HepG2 (cell line): ENCODE measurements around the gene TTPAL. TPM values are rescaled to one million over a fixed set of nuclear protein-coding genes. Genes with fewer than 3 reads are reported as not detected.

Source experiments
- BRCA1 ChIP-seq: sonication (generic); formaldehyde crosslinking; IDR thresholded peaks from 2 replicates; pipeline ENCODE4 v1.4.0; 2020; ENCODE audit warnings: missing genetic modification reagents
- CBX5 ChIP-seq: sonication (generic); formaldehyde crosslinking; IDR thresholded peaks from 2 replicates; pipeline ENCODE4 v1.4.0; 2020; ENCODE audit warnings: missing genetic modification reagents, borderline replicate concordance
- FOXA3 ChIP-seq: IDR thresholded peaks from 2 replicates; pipeline ENCODE4 v1.6.1; 2016; ENCODE audit warnings: missing genetic modification reagents, missing compliant biosample characterization
- GATA4 ChIP-seq: sonication (generic); IDR thresholded peaks from 2 replicates; pipeline ENCODE4 v1.6.1; 2016; ENCODE audit warnings: antibody characterized with exemption, low read depth, borderline replicate concordance
- KDM5B ChIP-seq: sonication (generic); formaldehyde crosslinking; IDR thresholded peaks from 2 replicates; pipeline ENCODE4 v1.4.0; 2020; ENCODE audit warnings: missing genetic modification reagents, mild to moderate bottlenecking, borderline replicate concordance
- NCOA1 ChIP-seq: sonication (generic); formaldehyde crosslinking; IDR thresholded peaks from 2 replicates; pipeline ENCODE4 v1.9.0; 2021; ENCODE audit warnings: missing genetic modification reagents
- NFKB2 ChIP-seq: sonication (generic); formaldehyde crosslinking; IDR thresholded peaks from 2 replicates; pipeline ENCODE4 v1.4.0; 2020; ENCODE audit warnings: missing genetic modification reagents, borderline replicate concordance
- NRL ChIP-seq: sonication (generic); formaldehyde crosslinking; IDR thresholded peaks from 2 replicates; pipeline ENCODE4 v1.5.0; 2020; ENCODE audit warnings: missing genetic modification reagents, mild to moderate bottlenecking, moderate library complexity, borderline replicate concordance
- PHF8 ChIP-seq: sonication (generic); formaldehyde crosslinking; IDR thresholded peaks from 2 replicates; pipeline ENCODE4 v1.5.0; 2020; ENCODE audit warnings: missing genetic modification reagents
- RARG ChIP-seq: sonication (generic); formaldehyde crosslinking; IDR thresholded peaks from 2 replicates; pipeline ENCODE4 v1.4.0; 2020; ENCODE audit warnings: low read depth, mild to moderate bottlenecking, missing genetic modification reagents
- SSRP1 ChIP-seq: IDR thresholded peaks from 2 replicates; pipeline ENCODE4 v1.6.1; 2016; ENCODE audit warnings: control low read depth
- STAG1 ChIP-seq: sonication (generic); formaldehyde crosslinking; IDR thresholded peaks from 2 replicates; pipeline ENCODE4 v1.4.0; 2020; ENCODE audit warnings: missing genetic modification reagents
- ZMYM4 ChIP-seq: sonication (generic); formaldehyde crosslinking; IDR thresholded peaks from 2 replicates; pipeline ENCODE4 v1.8.1; 2023; ENCODE audit warnings: mild to moderate bottlenecking, missing genetic modification reagents
- ZNF747 ChIP-seq: sonication (generic); formaldehyde crosslinking; IDR thresholded peaks from 2 replicates; pipeline ENCODE4 v1.8.1; 2023; ENCODE audit warnings: missing genetic modification reagents, mild to moderate bottlenecking, borderline replicate concordance
- polyA plus RNA-seq, 8 experiments: library from polyadenylated mRNA; depleted of rRNA in 3 of 8; stranded (reverse) in 7 of 8; unstranded in 1 of 8; fragments of >200 nt; fragmentation: Illumina TruSeq in 4 of 8; extraction: Trizol in 4 of 8; gene quantifications; 2 replicates each; pipeline versions ENCODE4 v1.2.1 to v1.2.3, GENCODE V29; 2011 to 2016; ENCODE audit warnings: low read depth in 4 of 8, missing spikeins in 1 of 8, mixed read lengths in 1 of 8; ENCODE audit not compliant: insufficient read depth in 1 of 8
- total RNA-seq, 5 experiments: library from RNA; depleted of rRNA; stranded (reverse); fragments of >200 nt; fragmentation: Illumina TruSeq; extraction: Trizol; gene quantifications; 2 replicates each; pipeline ENCODE4 v1.2.3, GENCODE V29; 2016; ENCODE audit warnings: low read depth in 1 of 5
- TF ChIP-seq, protein P1 (sequence below): sonication (generic); formaldehyde crosslinking; IDR thresholded peaks from 2 replicates; pipeline ENCODE4 v1.5.1; 2020; ENCODE audit warnings: mild to moderate bottlenecking, missing genetic modification reagents
- TF ChIP-seq, protein P2 (sequence below): sonication (generic); formaldehyde crosslinking; IDR thresholded peaks from 2 replicates; pipeline ENCODE4 v1.8.0; 2023; ENCODE audit warnings: mild to moderate bottlenecking, missing genetic modification reagents
- TF ChIP-seq, protein P3 (sequence below): sonication (generic); formaldehyde crosslinking; IDR thresholded peaks from 2 replicates; pipeline ENCODE4; 2020; ENCODE audit warnings: missing genetic modification reagents, mild to moderate bottlenecking, borderline replicate concordance
- TF ChIP-seq, protein P4 (sequence below): sonication (generic); formaldehyde crosslinking; IDR thresholded peaks from 2 replicates; pipeline ENCODE4 v1.4.0; 2020; ENCODE audit warnings: mild to moderate bottlenecking, low read depth, missing genetic modification reagents
- TF ChIP-seq, protein P5 (sequence below): sonication (generic); formaldehyde crosslinking; conservative IDR thresholded peaks from 2 replicates; pipeline ENCODE4 v1.8.0; 2022; ENCODE audit warnings: missing genetic modification reagents

Gene TTPAL
- total and polyA plus RNA-seq, 2 of the 13 experiments (the other 11 are each of a cell fraction or from before 2014, with no cell fraction given) = 4.3 to 18.8 TPM

DNA sequence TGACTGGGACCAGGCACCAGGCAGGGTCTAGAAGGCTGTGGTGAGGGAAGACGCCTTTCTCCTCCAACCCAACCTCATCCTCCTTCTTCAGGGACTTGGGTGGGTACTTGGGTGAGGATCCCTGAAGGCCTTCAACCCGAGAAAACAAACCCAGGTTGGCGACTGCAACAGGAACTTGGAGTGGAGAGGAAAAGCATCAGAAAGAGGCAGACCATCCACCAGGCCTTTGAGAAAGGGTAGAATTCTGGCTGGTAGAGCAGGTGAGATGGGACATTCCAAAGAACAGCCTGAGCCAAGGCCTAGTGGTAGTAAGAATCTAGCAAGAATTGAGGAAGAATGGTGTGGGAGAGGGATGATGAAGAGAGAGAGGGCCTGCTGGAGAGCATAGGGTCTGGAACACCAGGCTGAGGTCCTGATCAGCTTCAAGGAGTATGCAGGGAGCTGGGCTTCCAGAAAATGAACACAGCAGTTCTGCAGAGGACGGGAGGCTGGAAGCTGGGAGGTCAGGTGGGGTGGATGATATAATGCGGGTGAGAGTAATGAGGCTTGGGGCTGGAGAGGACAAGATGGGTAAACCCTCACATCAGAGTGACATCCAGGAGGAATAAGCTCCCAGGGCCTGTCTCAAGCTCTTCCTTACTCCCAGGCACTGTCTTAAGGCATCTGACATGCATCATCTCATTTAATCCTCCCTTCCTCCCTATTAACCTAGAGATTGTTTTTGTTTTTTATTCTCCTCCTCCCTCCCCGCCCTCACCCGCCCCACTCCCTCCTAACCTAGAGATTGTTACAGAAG is 45.2 kb upstream of the TTPAL start (continued):
- TF ChIP-seq ZMYM4 (CRISPR knock-in tag) = no peak
- no peak for TF ChIP-seq BRCA1 (CRISPR knock-in tag)
- no peak for TF ChIP-seq RARG
- TF ChIP-seq NCOA1 (CRISPR knock-in tag) = no peak
- TF ChIP-seq FOXA3 (CRISPR knock-in tag) = no peak
- TF ChIP-seq KDM5B (CRISPR knock-in tag) = no peak
- TF ChIP-seq PHF8 (CRISPR knock-in tag) = no peak
- TF ChIP-seq SSRP1 (CRISPR knock-in tag) = no peak; the same call in none of the 2 replicates
- no peak for TF ChIP-seq ZNF747
- TF ChIP-seq, protein P1, sequence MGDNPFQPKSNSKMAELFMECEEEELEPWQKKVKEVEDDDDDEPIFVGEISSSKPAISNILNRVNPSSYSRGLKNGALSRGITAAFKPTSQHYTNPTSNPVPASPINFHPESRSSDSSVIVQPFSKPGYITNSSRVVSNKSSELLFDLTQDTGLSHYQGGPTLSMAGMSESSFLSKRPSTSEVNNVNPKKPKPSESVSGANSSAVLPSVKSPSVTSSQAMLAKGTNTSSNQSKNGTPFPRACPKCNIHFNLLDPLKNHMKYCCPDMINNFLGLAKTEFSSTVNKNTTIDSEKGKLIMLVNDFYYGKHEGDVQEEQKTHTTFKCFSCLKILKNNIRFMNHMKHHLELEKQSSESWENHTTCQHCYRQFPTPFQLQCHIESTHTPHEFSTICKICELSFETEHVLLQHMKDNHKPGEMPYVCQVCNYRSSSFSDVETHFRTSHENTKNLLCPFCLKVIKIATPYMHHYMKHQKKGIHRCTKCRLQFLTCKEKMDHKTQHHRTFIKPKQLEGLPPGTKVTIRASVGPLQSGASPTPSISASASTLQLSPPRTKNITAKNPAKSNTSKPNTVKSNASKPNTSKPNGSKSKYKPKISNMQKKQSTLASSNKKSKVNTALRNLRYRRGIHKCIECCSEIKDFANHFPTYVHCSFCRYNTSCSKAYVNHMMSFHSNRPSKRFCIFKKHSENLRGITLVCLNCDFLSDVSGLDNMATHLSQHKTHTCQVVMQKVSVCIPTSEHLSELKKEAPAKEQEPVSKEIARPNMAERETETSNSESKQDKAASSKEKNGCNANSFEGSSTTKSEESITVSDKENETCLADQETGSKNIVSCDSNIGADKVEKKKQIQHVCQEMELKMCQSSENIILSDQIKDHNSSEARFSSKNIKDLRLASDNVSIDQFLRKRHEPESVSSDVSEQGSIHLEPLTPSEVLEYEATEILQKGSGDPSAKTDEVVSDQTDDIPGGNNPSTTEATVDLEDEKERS = no peak
- no peak for TF ChIP-seq NRL (CRISPR knock-in tag)
- TF ChIP-seq, protein P2, sequence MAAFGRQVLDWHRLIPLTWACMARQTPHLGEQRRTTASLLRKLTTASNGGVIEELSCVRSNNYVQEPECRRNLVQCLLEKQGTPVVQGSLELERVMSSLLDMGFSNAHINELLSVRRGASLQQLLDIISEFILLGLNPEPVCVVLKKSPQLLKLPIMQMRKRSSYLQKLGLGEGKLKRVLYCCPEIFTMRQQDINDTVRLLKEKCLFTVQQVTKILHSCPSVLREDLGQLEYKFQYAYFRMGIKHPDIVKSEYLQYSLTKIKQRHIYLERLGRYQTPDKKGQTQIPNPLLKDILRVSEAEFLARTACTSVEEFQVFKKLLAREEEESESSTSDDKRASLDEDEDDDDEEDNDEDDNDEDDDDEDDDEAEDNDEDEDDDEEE (CRISPR knock-in tag) = no peak; the same call in 1 of the 2 replicates
- TF ChIP-seq NFKB2 (CRISPR knock-in tag) = no peak
- no peak for TF ChIP-seq CBX5 (CRISPR knock-in tag)
- TF ChIP-seq, protein P3, sequence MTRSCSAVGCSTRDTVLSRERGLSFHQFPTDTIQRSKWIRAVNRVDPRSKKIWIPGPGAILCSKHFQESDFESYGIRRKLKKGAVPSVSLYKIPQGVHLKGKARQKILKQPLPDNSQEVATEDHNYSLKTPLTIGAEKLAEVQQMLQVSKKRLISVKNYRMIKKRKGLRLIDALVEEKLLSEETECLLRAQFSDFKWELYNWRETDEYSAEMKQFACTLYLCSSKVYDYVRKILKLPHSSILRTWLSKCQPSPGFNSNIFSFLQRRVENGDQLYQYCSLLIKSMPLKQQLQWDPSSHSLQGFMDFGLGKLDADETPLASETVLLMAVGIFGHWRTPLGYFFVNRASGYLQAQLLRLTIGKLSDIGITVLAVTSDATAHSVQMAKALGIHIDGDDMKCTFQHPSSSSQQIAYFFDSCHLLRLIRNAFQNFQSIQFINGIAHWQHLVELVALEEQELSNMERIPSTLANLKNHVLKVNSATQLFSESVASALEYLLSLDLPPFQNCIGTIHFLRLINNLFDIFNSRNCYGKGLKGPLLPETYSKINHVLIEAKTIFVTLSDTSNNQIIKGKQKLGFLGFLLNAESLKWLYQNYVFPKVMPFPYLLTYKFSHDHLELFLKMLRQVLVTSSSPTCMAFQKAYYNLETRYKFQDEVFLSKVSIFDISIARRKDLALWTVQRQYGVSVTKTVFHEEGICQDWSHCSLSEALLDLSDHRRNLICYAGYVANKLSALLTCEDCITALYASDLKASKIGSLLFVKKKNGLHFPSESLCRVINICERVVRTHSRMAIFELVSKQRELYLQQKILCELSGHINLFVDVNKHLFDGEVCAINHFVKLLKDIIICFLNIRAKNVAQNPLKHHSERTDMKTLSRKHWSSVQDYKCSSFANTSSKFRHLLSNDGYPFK (CRISPR knock-in tag) = no peak
- TF ChIP-seq STAG1 (CRISPR knock-in tag) = no peak
- TF ChIP-seq, protein P4, sequence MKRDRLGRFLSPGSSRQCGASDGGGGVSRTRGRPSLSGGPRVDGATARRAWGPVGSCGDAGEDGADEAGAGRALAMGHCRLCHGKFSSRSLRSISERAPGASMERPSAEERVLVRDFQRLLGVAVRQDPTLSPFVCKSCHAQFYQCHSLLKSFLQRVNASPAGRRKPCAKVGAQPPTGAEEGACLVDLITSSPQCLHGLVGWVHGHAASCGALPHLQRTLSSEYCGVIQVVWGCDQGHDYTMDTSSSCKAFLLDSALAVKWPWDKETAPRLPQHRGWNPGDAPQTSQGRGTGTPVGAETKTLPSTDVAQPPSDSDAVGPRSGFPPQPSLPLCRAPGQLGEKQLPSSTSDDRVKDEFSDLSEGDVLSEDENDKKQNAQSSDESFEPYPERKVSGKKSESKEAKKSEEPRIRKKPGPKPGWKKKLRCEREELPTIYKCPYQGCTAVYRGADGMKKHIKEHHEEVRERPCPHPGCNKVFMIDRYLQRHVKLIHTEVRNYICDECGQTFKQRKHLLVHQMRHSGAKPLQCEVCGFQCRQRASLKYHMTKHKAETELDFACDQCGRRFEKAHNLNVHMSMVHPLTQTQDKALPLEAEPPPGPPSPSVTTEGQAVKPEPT = no peak
- TF ChIP-seq, protein P5, sequence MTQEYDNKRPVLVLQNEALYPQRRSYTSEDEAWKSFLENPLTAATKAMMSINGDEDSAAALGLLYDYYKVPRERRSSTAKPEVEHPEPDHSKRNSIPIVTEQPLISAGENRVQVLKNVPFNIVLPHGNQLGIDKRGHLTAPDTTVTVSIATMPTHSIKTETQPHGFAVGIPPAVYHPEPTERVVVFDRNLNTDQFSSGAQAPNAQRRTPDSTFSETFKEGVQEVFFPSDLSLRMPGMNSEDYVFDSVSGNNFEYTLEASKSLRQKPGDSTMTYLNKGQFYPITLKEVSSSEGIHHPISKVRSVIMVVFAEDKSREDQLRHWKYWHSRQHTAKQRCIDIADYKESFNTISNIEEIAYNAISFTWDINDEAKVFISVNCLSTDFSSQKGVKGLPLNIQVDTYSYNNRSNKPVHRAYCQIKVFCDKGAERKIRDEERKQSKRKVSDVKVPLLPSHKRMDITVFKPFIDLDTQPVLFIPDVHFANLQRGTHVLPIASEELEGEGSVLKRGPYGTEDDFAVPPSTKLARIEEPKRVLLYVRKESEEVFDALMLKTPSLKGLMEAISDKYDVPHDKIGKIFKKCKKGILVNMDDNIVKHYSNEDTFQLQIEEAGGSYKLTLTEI (CRISPR knock-in tag) = no peak
- TF ChIP-seq GATA4 = 0 out of 2 replicates have a peak, but pooled peaks have one; percentile 12
